ENCODE measurements around the gene DUSP15. TPM values are rescaled to one million over a fixed set of nuclear protein-coding genes. Genes with fewer than 3 reads are reported as not detected.

DUSP15 gene
- total and polyA plus RNA-seq, 2 experiments from 2014 or later: 7.2 to 20.3 TPM

DNA sequence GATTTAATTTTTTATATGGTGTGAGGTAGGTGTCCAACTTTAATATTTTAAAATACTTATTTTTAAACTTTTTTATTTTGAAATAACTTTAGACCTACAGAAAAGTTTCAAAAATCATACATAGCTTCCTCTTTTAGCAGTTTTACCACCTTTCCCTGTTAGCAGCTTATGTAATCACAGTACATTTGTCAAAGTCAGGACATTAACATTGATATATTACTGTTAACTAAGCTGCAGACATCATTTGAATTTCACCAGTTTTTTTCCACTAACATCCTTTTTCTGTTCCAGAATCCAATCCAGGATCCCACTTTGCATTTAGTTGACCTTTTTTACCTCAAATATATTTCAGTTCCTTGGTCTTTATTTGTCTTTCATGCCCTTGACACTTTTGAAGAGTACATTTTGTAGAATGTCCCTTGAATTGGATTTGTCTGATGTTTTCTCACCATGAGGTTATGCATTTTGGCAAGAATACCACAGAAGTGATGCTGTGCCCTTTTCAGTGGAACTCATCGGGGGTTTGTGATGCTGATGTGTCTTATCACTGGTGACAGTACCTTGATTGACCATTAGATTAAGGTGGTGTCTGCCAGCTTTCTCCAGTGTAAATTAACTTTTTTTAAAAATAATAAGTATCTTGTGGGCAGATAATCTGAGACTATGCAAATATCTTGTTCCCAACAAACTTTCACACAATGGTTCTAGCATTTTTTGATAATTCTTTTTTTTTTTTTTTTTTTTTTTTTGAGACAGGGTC, 33.5 kb upstream of the DUSP15 start:
- Histone ChIP-seq H3K27me3 (no peaks in the 10 kb centered on the region), H3K27ac (no peak overlapping the region), H3K4me1 (ENCODE audit: low read depth) (no peaks in the 10 kb centered on the region), H3K4me3 (no peak overlapping the region), H3K9me3 (ENCODE audit: low read depth) (no peaks in the 10 kb centered on the region), H3K36me3 (no peaks in the 10 kb centered on the region)
- no peak for TF ChIP-seq CTCF (IDR thresholded peaks at IDR 0.05; ENCODE audit: low read depth, low read length)
- no peak for DNase-seq (ENCODE audit: low read depth in 1 of 2, low spot score in 1 of 2)

- H3K4me1 ChIP-seq (ENCODE audit: low read depth): no peaks in the 10 kb centered on the region
- no peak for DNase-seq (ENCODE audit: low read depth in 1 of 2, low spot score in 1 of 2)
- H3K4me3 ChIP-seq: no peak overlapping the region
- TF ChIP-seq CTCF (IDR thresholded peaks at IDR 0.05; ENCODE audit: low read depth, low read length): no peak
- H3K9me3 ChIP-seq (ENCODE audit: low read depth): no peaks in the 10 kb centered on the region
- H3K27me3 ChIP-seq: no peaks in the 10 kb centered on the region
- H3K27ac ChIP-seq: no peak overlapping the region
- H3K36me3 ChIP-seq: no peaks in the 10 kb centered on the region
These were observed 31.3 kb upstream of the DUSP15 start for GRCh38 chr20:31901615-31902014.

GRCh38 chr20:31897541-31897940, 27.2 kb upstream of the DUSP15 start:
- DNase-seq (ENCODE audit: low read depth in 1 of 2, low spot score in 1 of 2): no peak
- Histone ChIP-seq H3K27ac (no peak overlapping the region), H3K9me3 (ENCODE audit: low read depth) (no peaks in the 10 kb centered on the region), H3K4me3 (no peak overlapping the region), H3K36me3 (no peaks in the 10 kb centered on the region), H3K4me1 (ENCODE audit: low read depth) (no peaks in the 10 kb centered on the region), H3K27me3 (no peaks in the 10 kb centered on the region)
- TF ChIP-seq CTCF (IDR thresholded peaks at IDR 0.05; ENCODE audit: low read depth, low read length): no peak

GRCh38 chr20:31896049-31896448, 25.7 kb upstream of the DUSP15 start:
- no peaks in the 10 kb centered on the region for H3K27me3 ChIP-seq
- DNase-seq (ENCODE audit: low read depth in 1 of 2, low spot score in 1 of 2): no peak
- no peak overlapping the region for H3K27ac ChIP-seq
- no peak for TF ChIP-seq CTCF (IDR thresholded peaks at IDR 0.05; ENCODE audit: low read depth, low read length)
- H3K9me3 ChIP-seq (ENCODE audit: low read depth): no peaks in the 10 kb centered on the region
- no peaks in the 10 kb centered on the region for H3K4me1 ChIP-seq (ENCODE audit: low read depth)
- H3K36me3 ChIP-seq: no peaks in the 10 kb centered on the region
- no peak overlapping the region for H3K4me3 ChIP-seq

DNA sequence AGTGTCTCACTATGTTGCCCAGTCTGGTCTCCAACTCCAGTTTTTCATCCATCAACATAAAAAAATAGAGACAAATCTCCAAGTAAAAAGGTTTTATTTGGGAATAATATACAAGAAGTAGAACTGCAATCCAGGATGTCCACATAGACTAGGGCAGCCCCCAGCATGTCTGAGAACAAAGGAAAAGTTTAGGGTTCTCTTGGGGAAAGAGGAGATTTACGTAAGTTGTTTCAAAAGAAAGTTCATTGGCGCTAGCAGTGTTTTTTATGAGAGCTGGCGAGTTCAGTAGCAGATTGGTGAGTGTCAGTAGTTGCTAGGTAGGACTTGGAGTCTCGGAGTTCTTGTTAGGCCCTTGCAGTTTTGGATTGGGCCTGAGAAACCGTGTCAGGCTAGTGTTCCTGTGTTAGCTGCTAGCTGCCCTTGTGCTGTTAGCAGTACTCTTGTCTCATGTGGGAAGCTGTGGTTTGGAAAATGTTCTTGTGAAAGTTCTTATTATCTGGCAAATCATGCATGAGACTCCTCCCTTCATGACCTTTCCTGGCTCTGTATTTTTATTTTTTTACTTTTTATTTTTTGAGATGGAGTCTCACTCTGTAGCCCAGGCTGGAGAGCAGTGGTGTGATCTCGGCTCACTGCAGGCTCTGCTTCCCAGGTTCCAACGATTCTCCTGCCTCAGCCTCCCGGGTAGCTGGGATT, 24.8 kb upstream of the DUSP15 start:
- Histone ChIP-seq H3K4me3 (no peak overlapping the region), H3K27me3 (no peaks in the 10 kb centered on the region), H3K36me3 (no peaks in the 10 kb centered on the region), H3K4me1 (ENCODE audit: low read depth) (no peaks in the 10 kb centered on the region), H3K9me3 (ENCODE audit: low read depth) (no peaks in the 10 kb centered on the region), H3K27ac (no peak overlapping the region)
- DNase-seq (ENCODE audit: low read depth in 1 of 2, low spot score in 1 of 2): peak; percentile 73
- no peak for TF ChIP-seq CTCF (IDR thresholded peaks at IDR 0.05; ENCODE audit: low read depth, low read length)
